Muscle of arm (tissue), 12 donors: ENCODE data around the gene RABAC1. TPM values are rescaled to one million over a fixed set of nuclear protein-coding genes. Genes with fewer than 3 reads are reported as not detected.

Experiments used
- DNase-seq: peaks from one replicate; pipeline ENCODE4 v3.0.0-alpha.2; 2013
- polyA plus RNA-seq, 12 donors: library from polyadenylated mRNA; unstranded; fragments of 120-200 nt; gene quantifications; one replicate each; pipeline ENCODE4 v1.2.1, GENCODE V29; 2013; ENCODE audit not compliant: insufficient read length in 12 of 12

The RABAC1 gene
- polyA plus RNA-seq, 12 donors: 39.4 to 104 (median 56.4) TPM; not detected in 1

GRCh38 chr19:41930926-41931592, 28.1 kb downstream of the RABAC1 start:
- no peak for DNase-seq

- DNase-seq: no peak
Observed at GRCh38 chr19:41930322-41930722, 28.8 kb downstream of the RABAC1 start.

GRCh38 chr19:41929536-41930071, 29.5 kb downstream of the RABAC1 start:
- no peak for DNase-seq

- no peak for DNase-seq
Observed at GRCh38 chr19:41928754-41929535, 30.2 kb downstream of the RABAC1 start.

GRCh38 chr19:41928221-41928683, 30.9 kb downstream of the RABAC1 start, which contains the start of gene ERFL:
Gene ERFL (minus strand): TSS chr19:41928449. CDS start chr19:41912919, 15,530 bp downstream.
- no peak for DNase-seq

- DNase-seq: no peak
Observed at GRCh38 chr19:41927497-41928192, 31.5 kb downstream of the RABAC1 start.

GRCh38 chr19:41926763-41927496, 32.2 kb downstream of the RABAC1 start:
- no peak for DNase-seq

- DNase-seq: no peak
Observed at GRCh38 chr19:41926028-41926762, 32.9 kb downstream of the RABAC1 start.

GRCh38 chr19:41925208-41926003, 33.7 kb downstream of the RABAC1 start:
- no peak for DNase-seq

GRCh38 chr19:41924151-41925145, 34.7 kb downstream of the RABAC1 start:
- DNase-seq: no peak

- no peak for DNase-seq
Observed at GRCh38 chr19:41923045-41923788, 35.9 kb downstream of the RABAC1 start.

- no peak for DNase-seq
Observed at GRCh38 chr19:41922585-41922984, 36.5 kb downstream of the RABAC1 start.

GRCh38 chr19:41921577-41922576, 37.2 kb downstream of the RABAC1 start:
- no peak for DNase-seq

GRCh38 chr19:41920882-41921576, 38.1 kb downstream of the RABAC1 start:
- no peak for DNase-seq

GRCh38 chr19:41919948-41920712, 39.0 kb downstream of the RABAC1 start:
- no peak for DNase-seq
